Measurements from ENCODE around the gene PAX3.

The PAX3 gene

DNA sequence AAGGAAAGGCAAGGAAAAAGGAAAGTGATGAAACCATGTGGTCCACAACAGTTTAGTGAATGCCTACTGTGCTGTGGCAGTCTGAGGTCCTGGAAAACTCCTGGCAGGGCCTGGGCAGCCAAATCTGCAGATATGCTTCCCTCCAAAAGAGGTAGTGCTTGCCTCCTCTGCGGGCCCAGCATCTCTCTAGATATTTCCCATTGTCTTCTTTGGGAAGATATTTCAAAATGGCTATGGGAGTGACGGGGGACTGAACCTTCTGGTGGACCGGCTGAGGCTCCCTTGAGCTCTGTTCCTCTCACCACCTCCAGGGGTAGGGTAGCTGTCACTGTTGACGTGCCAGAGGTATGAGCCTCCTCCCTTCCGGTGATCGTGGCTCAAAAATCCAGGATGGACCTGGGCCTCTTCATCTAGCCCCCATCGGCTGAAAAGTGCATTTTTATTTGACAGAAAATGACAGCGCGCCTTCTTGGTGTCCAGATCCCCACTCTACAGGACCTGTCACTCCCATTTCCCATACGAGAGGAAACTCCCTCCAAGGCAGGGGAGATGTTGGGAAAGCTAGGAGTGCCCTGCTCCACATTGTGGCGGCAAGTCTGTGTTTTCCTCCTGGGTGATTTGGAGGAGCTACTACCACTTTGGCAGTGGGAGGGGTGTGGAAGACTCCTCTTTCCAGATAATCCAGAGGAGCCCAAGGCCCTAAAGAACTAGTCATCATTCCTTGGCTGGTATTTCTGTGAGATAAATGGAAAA is 9.4 kb upstream of the PAX3 start:
- no peaks in the 10 kb centered on the region for H3K79me2 ChIP-seq (ENCODE audit: insufficient read depth, low read length)
- H3K9me2 ChIP-seq (replicated peaks; ENCODE audit: insufficient read depth, low read length) = no peaks in the 10 kb centered on the region
- no peaks in the 10 kb centered on the region for H3K9me3 ChIP-seq (ENCODE audit: insufficient read depth, low read length)
- H4K20me1 ChIP-seq (ENCODE audit: low read depth, low read length) = no peaks in the 10 kb centered on the region
- H3F3A ChIP-seq (ENCODE audit: insufficient read depth) = no peaks in the 10 kb centered on the region
- no peak for TF ChIP-seq CTCF (IDR thresholded peaks at IDR 0.05; ENCODE audit: insufficient read depth, low read length, poor library complexity, severe bottlenecking)
- no peak for TF ChIP-seq EZH2phosphoT487 (conservative IDR thresholded peaks at IDR 0.05; ENCODE audit: low read length)
- H3K27me3 ChIP-seq (ENCODE audit: low read length) = no peaks in the 10 kb centered on the region
- H3K9ac ChIP-seq (ENCODE audit: low read length) = no peak overlapping the region
- H2AFZ ChIP-seq (ENCODE audit: low read depth, low read length, severe bottlenecking) = no peak overlapping the region
- H3K36me3 ChIP-seq (ENCODE audit: low read length) = no peaks in the 10 kb centered on the region
- no peak overlapping the region for H3K27ac ChIP-seq (ENCODE audit: low read depth, low read length)
- H3K4me2 ChIP-seq (ENCODE audit: low read depth, low read length, poor library complexity, severe bottlenecking) = no peak overlapping the region
- H3K4me3 ChIP-seq (ENCODE audit: insufficient read depth, low read length, poor library complexity, severe bottlenecking) = no peak overlapping the region

DNA sequence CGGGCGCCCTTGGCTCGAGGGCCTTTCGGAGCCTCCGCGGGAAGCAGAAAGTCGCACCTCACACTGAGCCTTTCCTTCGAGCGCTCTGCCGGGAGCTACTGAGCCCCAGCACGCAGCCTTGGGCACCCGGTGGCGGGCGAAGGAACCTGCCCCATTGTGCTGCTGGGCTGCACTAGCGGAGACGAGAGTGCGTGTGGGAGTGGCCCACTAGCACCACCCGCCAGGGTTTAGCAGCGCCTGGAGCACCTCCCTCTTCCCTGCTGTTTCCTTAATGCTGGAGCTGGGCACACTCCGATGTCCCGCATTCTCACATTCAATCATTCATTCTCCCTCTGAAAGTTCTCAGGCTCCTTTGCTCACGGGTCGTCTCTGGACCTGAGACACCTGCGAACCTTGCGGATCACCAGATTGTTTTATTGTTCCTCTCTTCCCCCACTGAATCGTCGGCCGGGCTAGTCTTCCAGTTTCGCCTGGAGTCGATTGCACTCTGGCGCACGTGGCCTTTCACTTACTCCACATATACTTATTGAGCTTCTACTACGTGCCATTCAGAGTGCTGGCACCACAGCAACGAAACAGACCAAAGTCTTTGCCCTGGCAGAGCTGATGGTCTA is 8.5 kb upstream of the PAX3 start:
- TF ChIP-seq CTCF (IDR thresholded peaks at IDR 0.05; ENCODE audit: insufficient read depth, low read length, poor library complexity, severe bottlenecking) (no peak), EZH2phosphoT487 (conservative IDR thresholded peaks at IDR 0.05; ENCODE audit: low read length) (no peak)
- Histone ChIP-seq H3K4me2 (ENCODE audit: low read depth, low read length, poor library complexity, severe bottlenecking) (no peak overlapping the region), H3K27me3 (ENCODE audit: low read length) (no peaks in the 10 kb centered on the region), H3K9me2 (replicated peaks; ENCODE audit: insufficient read depth, low read length) (no peaks in the 10 kb centered on the region), H3K79me2 (ENCODE audit: insufficient read depth, low read length) (no peaks in the 10 kb centered on the region), H3F3A (ENCODE audit: insufficient read depth) (no peaks in the 10 kb centered on the region), H3K9me3 (ENCODE audit: insufficient read depth, low read length) (no peaks in the 10 kb centered on the region), H3K36me3 (ENCODE audit: low read length) (no peaks in the 10 kb centered on the region), H2AFZ (ENCODE audit: low read depth, low read length, severe bottlenecking) (no peak overlapping the region), H3K27ac (ENCODE audit: low read depth, low read length) (no peak overlapping the region), H4K20me1 (ENCODE audit: low read depth, low read length) (no peaks in the 10 kb centered on the region), H3K4me3 (ENCODE audit: insufficient read depth, low read length, poor library complexity, severe bottlenecking) (no peak overlapping the region), H3K9ac (ENCODE audit: low read length) (no peak overlapping the region)

DNA sequence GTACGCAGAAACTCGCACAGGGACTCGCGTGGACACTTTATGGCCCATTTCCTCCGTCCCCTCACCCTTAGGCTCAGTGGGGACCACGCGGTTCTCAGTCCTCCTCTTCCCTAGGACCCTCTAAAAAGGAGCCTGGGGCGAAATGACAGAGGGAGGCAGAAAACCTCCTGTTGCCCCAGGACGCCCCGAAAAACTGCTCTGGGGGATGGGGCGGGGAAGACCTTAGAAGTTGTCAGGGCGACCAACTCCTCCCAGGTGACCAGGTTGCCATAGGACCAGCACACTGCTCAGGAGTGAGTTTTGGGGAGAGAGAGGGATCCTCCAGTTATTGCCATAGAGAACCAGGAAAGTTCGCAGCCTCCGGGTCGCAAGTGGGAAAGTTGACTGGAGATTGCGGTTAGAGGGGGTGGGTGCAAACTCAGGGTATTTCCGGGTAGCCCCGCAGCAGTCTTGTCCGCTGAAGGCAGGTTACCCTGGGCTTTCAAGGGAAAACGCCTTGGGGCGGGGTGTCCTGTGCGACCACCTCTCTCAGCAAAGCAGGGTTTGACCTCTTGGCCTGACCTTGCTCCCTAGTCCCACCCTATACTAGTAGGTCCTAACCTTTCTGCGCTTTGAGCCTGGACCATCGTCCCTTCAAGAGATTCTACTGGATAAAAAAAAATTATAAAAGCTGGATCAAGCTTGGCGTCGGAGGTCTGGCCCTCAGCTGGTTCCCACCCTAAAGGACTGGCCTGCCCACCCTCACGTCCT is 7.8 kb upstream of the PAX3 start:
- no peaks in the 10 kb centered on the region for H3F3A ChIP-seq (ENCODE audit: insufficient read depth)
- no peak overlapping the region for H3K9ac ChIP-seq (ENCODE audit: low read length)
- H3K79me2 ChIP-seq (ENCODE audit: insufficient read depth, low read length) = no peaks in the 10 kb centered on the region

More for the DNA sequence above, 7.8 kb upstream of the PAX3 start:
- no peaks in the 10 kb centered on the region for H4K20me1 ChIP-seq (ENCODE audit: low read depth, low read length)
- no peak overlapping the region for H2AFZ ChIP-seq (ENCODE audit: low read depth, low read length, severe bottlenecking)
- no peaks in the 10 kb centered on the region for H3K27me3 ChIP-seq (ENCODE audit: low read length)
- H3K27ac ChIP-seq (ENCODE audit: low read depth, low read length) = no peak overlapping the region
- H3K4me3 ChIP-seq (ENCODE audit: insufficient read depth, low read length, poor library complexity, severe bottlenecking) = no peak overlapping the region
- H3K4me2 ChIP-seq (ENCODE audit: low read depth, low read length, poor library complexity, severe bottlenecking) = no peak overlapping the region
- H3K9me2 ChIP-seq (replicated peaks; ENCODE audit: insufficient read depth, low read length) = no peaks in the 10 kb centered on the region
- TF ChIP-seq EZH2phosphoT487 (conservative IDR thresholded peaks at IDR 0.05; ENCODE audit: low read length) (no peak), CTCF (IDR thresholded peaks at IDR 0.05; ENCODE audit: insufficient read depth, low read length, poor library complexity, severe bottlenecking) (no peak)
- H3K36me3 ChIP-seq (ENCODE audit: low read length) = no peaks in the 10 kb centered on the region
- no peaks in the 10 kb centered on the region for H3K9me3 ChIP-seq (ENCODE audit: insufficient read depth, low read length)
